ENCODE measurements around the gene ACOT13.

The ACOT13 gene

GRCh38 chr6:24664046-24664987 is 2.6 kb upstream of the ACOT13 start:
- TF ChIP-seq CTCF (IDR thresholded peaks at IDR 0.05), result no peak

DNA sequence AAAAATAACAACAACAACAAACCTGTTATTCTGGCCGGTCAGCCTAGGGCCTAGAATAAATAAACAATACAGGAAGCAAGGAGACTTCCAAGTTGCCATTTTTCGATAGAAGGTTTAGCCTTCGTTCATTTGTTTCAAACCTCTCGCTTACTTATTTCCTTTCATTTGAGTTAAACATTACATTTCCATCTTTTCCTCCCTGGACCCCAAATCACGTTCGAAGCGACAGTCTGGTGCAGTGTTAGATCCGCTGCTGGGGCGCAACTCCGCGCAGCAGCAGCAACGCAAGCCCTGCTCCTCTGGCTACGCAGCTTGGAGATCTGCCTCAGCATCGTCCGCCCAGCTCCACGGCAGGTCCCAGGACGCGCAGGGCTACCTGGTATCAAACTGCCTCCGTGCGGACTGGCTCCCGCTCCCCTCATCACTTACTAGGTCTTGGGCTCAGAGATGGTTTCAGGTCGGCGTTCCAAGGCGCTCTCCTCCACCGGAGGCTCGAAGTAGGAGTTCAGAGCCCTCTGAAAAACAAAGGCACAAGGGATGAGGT is 708 bp upstream of the ACOT13 start:
- no peak for TF ChIP-seq CTCF (IDR thresholded peaks at IDR 0.05)

- no peak for TF ChIP-seq CTCF (IDR thresholded peaks at IDR 0.05)
These were observed 514 bp downstream of the ACOT13 start for GRCh38 chr6:24667378-24667803.

DNA sequence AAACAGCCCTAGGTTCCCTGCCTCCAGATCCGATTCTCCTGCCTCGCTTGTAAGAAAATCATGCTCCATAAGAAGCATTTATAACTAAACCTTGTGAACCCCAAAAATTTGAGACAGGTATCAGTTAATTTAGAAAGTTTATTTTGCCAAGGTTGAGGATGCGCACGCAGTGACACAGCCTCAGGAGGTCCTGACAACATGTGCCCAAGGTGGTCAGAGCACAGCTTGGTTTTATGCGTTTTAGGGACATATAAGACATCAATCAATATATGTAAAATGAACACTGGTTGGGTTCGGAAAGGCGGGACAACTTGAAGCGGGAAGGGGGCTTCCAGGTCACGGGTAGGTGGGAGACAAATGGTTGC is 2.1 kb downstream of the ACOT13 start:
- TF ChIP-seq CTCF (IDR thresholded peaks at IDR 0.05), result no peak

GRCh38 chr6:24672620-24673182 is 5.8 kb downstream of the ACOT13 start:
- TF ChIP-seq CTCF (IDR thresholded peaks at IDR 0.05), result no peak

GRCh38 chr6:24673625-24674024 is 6.7 kb downstream of the ACOT13 start:
- TF ChIP-seq CTCF (IDR thresholded peaks at IDR 0.05), result no peak

- TF ChIP-seq CTCF (IDR thresholded peaks at IDR 0.05), result no peak
These were observed 13.7 kb downstream of the ACOT13 start for GRCh38 chr6:24680582-24680981.

All from LNCAP (cell line).